Measurements from ENCODE around the gene SMYD3.

The SMYD3 gene

DNA sequence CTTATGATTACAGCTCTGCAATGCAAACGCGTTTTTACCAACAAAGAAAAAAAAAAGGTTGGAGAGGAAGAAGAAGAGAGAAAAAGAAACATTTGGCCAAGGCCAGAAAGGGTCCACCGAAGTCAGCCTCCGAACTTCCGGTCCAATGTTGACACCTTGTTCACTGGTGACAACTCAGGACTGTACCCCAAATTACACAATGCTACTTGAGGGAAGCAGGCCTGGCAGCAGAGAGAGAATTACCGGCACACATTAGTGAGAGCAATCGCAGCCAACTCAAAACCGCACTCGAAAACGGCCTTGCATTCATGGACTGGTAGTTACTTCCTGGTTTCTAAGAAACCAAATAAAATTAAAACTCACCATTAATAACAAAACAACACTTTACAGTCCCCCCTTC lies 699.8 kb downstream of the SMYD3 start:
- TF ChIP-seq CTCF (IDR thresholded peaks at IDR 0.05; ENCODE audit: borderline replicate concordance, insufficient read depth, low read depth, low read length): no peak
- peak overlapping the region; percentile 12 for H3K4me3 ChIP-seq (ENCODE audit: low read depth, low read length)

DNA sequence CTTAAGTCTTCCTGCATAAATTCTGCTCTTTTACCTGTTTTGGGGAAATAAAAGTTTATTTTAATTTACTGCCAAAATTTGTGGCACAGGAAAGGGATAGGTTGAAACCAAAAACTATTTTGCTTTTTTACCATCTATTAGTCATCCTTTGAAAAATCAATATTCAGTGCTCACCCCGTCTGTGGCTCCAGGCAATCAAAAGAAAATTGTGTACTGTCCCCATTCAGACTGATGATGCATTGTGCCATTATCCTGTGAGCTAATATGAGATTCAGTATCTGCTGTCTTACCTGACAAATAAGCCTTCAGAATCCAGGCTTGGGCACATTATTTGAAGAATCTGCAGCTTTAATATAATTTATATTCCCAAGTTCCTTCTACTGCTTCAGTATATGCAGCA lies 701.5 kb downstream of the SMYD3 start:
- TF ChIP-seq CTCF (IDR thresholded peaks at IDR 0.05; ENCODE audit: borderline replicate concordance, insufficient read depth, low read depth, low read length): no peak
- H3K4me3 ChIP-seq (ENCODE audit: low read depth, low read length): no peak overlapping the region

DNA sequence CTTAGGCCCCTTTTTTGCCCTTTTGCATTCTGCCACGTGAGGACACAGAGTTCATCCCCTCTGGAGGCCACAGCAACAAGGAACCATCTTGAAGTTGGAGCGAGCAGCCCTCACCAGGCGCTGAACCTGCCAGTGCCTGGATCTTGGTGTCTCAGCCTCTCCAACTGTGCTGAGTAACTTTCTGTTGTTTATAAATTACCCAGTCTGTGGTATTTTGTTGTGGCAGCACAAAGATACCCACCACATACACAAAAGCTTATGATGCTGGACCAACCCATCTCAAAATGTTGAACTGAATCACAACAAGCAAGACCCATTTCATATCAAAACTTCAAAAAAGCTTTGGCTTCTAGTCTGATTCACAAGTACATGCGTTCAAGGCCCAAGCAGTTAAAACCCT lies 702.4 kb downstream of the SMYD3 start:
- H3K4me3 ChIP-seq (ENCODE audit: low read depth, low read length): no peak overlapping the region
- TF ChIP-seq CTCF (IDR thresholded peaks at IDR 0.05; ENCODE audit: borderline replicate concordance, insufficient read depth, low read depth, low read length): no peak

- H3K4me3 ChIP-seq (ENCODE audit: low read depth, low read length): no peak overlapping the region
- TF ChIP-seq CTCF (IDR thresholded peaks at IDR 0.05; ENCODE audit: borderline replicate concordance, insufficient read depth, low read depth, low read length): no peak
Observed at GRCh38 chr1:245803666-245804037, 703.4 kb downstream of the SMYD3 start.

DNA sequence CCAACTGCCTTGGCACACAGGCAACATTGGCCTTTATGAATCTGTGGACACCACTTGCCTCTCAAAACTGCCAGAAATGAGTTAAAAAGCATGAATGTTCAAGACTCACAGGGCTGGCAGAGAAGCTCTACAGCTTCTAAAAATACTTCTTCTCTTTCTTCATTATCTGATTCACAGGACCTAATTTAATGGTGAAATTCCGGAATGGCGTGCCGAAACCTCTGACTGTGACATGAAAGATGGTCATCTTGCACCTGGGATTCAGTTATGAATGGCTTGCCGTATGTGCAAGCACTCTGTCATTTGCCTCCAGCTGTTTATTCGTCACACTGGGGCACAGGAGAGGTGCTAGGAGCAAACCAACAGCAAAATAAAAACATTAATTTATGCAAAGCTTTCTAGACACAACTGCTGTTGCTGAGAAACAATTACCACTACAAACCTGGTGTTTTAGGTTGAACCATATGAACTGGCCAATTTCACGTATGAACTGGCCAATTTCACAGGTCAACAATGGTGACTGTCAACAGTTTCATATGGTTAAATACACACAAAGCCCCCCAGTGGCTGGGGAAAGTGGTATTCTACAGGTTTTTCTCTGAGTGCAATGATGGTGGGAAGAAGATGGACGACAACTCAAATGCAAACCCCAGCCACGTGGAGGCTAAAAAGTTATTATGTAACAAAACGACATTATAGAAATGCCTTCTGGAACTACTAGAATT lies 704.0 kb downstream of the SMYD3 start:
- H3K4me3 ChIP-seq (ENCODE audit: low read depth, low read length): no peak overlapping the region
- TF ChIP-seq CTCF (IDR thresholded peaks at IDR 0.05; ENCODE audit: borderline replicate concordance, insufficient read depth, low read depth, low read length): no peak

DNA sequence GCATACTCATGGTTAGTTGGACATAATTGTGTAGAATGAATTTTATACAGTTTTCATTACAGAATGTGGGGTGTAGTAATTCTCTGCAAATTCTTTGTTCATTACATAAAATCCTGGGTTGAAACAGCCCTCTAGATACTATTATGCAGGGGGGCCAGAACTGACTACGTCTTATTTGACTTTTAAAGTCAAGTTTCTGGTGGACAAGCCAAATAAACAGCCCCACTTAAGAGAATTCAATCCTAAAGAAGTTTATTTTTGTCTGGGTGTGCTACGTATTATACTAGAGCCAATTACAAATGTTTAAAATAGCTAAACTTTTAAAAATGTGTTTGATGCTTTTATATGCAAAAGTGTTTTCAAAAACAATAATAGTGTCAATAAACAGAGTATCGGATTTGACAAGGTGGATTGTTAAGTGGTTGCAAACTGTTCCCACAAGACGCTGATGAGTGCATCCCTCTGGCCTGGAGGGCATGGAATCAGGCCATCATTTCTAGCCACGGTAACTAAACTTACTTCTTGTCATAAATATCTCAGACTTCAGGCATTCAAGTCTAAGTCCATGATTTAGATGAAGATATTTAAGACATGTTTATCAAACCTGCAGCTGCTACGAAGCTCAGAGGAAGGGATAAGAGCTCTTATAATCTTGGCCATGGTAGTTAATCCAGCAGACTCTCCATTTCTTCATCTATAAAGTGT lies 706.0 kb downstream of the SMYD3 start:
- no peak for TF ChIP-seq CTCF (IDR thresholded peaks at IDR 0.05; ENCODE audit: borderline replicate concordance, insufficient read depth, low read depth, low read length)

DNA sequence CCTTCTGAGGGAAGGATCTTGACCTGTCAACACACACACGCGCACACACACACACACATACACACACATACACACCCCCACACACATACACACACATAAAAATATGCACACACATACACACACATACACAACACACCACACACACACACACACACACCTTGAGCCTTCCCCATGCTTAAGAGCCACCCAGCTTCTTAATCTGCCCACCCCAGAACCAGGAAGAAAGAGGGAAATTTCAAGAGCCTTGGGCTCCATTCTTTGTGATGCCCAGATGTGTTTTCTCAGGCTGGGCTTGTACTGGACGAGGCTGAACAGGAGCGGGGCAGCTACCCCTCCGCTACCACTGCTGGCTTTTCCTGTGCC lies 708.7 kb downstream of the SMYD3 start:
- TF ChIP-seq CTCF (IDR thresholded peaks at IDR 0.05; ENCODE audit: borderline replicate concordance, insufficient read depth, low read depth, low read length): no peak
- H3K4me3 ChIP-seq (ENCODE audit: low read depth, low read length): no peak overlapping the region

More for the DNA sequence above, 706.0 kb downstream of the SMYD3 start:
- H3K4me3 ChIP-seq (ENCODE audit: low read depth, low read length): no peak overlapping the region
